ENCODE data around the gene SNX32. TPM values are rescaled to one million over a fixed set of nuclear protein-coding genes. Genes with fewer than 3 reads are reported as not detected.

SNX32 gene
- total and polyA plus RNA-seq, 2 of the 13 experiments (the other 11 are each of a cell fraction or from before 2014, with no cell fraction given), result 0.09 to 0.34 TPM

DNA sequence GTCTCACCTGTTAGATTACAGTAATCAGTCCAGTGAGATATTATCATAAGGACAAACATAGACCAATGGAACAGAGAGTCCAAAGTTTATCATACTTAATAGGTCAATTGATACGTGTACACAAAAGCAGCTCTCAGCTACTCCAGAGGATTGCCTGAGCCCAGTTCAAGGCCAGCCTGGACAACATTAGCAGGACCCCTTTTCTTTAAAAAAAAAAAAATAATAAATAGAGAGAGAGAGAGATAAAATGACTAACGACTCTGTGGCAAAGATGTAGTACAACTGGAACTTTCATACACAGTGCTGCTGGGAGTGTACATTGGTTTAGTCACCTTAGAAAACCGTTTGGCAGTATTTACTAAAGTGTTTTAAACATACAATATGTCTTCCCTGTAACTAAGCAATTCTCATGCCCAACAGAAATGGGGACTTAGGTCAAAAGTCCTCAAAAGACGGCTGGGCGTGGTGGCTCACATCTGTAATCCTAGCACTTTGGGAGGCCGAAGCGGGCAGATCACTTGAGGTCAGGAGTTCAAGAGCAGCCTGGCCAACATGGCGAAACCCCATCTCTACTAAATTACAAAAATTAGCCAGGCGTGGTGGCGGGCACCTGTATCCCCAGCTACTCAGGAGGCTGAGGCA lies 10.6 kb downstream of the SNX32 start (continued):
- TF ChIP-seq, protein P1, sequence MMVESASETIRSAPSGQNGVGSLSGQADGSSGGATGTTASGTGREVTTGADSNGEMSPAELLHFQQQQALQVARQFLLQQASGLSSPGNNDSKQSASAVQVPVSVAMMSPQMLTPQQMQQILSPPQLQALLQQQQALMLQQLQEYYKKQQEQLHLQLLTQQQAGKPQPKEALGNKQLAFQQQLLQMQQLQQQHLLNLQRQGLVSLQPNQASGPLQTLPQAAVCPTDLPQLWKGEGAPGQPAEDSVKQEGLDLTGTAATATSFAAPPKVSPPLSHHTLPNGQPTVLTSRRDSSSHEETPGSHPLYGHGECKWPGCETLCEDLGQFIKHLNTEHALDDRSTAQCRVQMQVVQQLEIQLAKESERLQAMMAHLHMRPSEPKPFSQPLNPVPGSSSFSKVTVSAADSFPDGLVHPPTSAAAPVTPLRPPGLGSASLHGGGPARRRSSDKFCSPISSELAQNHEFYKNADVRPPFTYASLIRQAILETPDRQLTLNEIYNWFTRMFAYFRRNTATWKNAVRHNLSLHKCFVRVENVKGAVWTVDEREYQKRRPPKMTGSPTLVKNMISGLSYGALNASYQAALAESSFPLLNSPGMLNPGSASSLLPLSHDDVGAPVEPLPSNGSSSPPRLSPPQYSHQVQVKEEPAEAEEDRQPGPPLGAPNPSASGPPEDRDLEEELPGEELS (CRISPR knock-in tag; IDR thresholded peaks at IDR 0.05), result peak; percentile 24; the same call in 1 of the 2 replicates
- 0 out of 2 replicates have a peak, but pooled peaks have one; percentile 47 for TF ChIP-seq PPARG (CRISPR knock-in tag; conservative IDR thresholded peaks at IDR 0.05)
- TF ChIP-seq, protein P2, sequence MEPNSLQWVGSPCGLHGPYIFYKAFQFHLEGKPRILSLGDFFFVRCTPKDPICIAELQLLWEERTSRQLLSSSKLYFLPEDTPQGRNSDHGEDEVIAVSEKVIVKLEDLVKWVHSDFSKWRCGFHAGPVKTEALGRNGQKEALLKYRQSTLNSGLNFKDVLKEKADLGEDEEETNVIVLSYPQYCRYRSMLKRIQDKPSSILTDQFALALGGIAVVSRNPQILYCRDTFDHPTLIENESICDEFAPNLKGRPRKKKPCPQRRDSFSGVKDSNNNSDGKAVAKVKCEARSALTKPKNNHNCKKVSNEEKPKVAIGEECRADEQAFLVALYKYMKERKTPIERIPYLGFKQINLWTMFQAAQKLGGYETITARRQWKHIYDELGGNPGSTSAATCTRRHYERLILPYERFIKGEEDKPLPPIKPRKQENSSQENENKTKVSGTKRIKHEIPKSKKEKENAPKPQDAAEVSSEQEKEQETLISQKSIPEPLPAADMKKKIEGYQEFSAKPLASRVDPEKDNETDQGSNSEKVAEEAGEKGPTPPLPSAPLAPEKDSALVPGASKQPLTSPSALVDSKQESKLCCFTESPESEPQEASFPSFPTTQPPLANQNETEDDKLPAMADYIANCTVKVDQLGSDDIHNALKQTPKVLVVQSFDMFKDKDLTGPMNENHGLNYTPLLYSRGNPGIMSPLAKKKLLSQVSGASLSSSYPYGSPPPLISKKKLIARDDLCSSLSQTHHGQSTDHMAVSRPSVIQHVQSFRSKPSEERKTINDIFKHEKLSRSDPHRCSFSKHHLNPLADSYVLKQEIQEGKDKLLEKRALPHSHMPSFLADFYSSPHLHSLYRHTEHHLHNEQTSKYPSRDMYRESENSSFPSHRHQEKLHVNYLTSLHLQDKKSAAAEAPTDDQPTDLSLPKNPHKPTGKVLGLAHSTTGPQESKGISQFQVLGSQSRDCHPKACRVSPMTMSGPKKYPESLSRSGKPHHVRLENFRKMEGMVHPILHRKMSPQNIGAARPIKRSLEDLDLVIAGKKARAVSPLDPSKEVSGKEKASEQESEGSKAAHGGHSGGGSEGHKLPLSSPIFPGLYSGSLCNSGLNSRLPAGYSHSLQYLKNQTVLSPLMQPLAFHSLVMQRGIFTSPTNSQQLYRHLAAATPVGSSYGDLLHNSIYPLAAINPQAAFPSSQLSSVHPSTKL (CRISPR knock-in tag; IDR thresholded peaks at IDR 0.05), result peak; percentile 46; the same call in 1 of the 2 replicates
- TF ChIP-seq FLYWCH1 (CRISPR knock-in tag; IDR thresholded peaks at IDR 0.05), result no peak
- TF ChIP-seq NCOR1 (IDR thresholded peaks at IDR 0.05; ENCODE audit: borderline replicate concordance, low read length), result peak; percentile 83
- no peak for TF ChIP-seq SOX13 (IDR thresholded peaks at IDR 0.05)
- TF ChIP-seq SOX13 (CRISPR knock-in tag; conservative IDR thresholded peaks at IDR 0.05 in 1 of 2, IDR thresholded peaks at IDR 0.05 in 1 of 2), result no peak
- TF ChIP-seq, protein P3, sequence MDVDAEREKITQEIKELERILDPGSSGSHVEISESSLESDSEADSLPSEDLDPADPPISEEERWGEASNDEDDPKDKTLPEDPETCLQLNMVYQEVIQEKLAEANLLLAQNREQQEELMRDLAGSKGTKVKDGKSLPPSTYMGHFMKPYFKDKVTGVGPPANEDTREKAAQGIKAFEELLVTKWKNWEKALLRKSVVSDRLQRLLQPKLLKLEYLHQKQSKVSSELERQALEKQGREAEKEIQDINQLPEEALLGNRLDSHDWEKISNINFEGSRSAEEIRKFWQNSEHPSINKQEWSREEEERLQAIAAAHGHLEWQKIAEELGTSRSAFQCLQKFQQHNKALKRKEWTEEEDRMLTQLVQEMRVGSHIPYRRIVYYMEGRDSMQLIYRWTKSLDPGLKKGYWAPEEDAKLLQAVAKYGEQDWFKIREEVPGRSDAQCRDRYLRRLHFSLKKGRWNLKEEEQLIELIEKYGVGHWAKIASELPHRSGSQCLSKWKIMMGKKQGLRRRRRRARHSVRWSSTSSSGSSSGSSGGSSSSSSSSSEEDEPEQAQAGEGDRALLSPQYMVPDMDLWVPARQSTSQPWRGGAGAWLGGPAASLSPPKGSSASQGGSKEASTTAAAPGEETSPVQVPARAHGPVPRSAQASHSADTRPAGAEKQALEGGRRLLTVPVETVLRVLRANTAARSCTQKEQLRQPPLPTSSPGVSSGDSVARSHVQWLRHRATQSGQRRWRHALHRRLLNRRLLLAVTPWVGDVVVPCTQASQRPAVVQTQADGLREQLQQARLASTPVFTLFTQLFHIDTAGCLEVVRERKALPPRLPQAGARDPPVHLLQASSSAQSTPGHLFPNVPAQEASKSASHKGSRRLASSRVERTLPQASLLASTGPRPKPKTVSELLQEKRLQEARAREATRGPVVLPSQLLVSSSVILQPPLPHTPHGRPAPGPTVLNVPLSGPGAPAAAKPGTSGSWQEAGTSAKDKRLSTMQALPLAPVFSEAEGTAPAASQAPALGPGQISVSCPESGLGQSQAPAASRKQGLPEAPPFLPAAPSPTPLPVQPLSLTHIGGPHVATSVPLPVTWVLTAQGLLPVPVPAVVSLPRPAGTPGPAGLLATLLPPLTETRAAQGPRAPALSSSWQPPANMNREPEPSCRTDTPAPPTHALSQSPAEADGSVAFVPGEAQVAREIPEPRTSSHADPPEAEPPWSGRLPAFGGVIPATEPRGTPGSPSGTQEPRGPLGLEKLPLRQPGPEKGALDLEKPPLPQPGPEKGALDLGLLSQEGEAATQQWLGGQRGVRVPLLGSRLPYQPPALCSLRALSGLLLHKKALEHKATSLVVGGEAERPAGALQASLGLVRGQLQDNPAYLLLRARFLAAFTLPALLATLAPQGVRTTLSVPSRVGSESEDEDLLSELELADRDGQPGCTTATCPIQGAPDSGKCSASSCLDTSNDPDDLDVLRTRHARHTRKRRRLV (CRISPR knock-in tag; IDR thresholded peaks at IDR 0.05), result no peak
- TF ChIP-seq, protein P4, sequence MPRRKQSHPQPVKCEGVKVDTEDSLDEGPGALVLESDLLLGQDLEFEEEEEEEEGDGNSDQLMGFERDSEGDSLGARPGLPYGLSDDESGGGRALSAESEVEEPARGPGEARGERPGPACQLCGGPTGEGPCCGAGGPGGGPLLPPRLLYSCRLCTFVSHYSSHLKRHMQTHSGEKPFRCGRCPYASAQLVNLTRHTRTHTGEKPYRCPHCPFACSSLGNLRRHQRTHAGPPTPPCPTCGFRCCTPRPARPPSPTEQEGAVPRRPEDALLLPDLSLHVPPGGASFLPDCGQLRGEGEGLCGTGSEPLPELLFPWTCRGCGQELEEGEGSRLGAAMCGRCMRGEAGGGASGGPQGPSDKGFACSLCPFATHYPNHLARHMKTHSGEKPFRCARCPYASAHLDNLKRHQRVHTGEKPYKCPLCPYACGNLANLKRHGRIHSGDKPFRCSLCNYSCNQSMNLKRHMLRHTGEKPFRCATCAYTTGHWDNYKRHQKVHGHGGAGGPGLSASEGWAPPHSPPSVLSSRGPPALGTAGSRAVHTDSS (CRISPR knock-in tag; conservative IDR thresholded peaks at IDR 0.05), result no peak
- TF ChIP-seq CREB1 (IDR thresholded peaks at IDR 0.05), result no peak
- TF ChIP-seq CREB1 (CRISPR knock-in tag; IDR thresholded peaks at IDR 0.05), result peak; percentile 51
- no peak for TF ChIP-seq ARID2 (CRISPR knock-in tag; IDR thresholded peaks at IDR 0.05; ENCODE audit: borderline replicate concordance)
- no peak for TF ChIP-seq PAWR (CRISPR knock-in tag; IDR thresholded peaks at IDR 0.05; ENCODE audit: borderline replicate concordance)
- no peak for TF ChIP-seq NAIF1 (CRISPR knock-in tag; IDR thresholded peaks at IDR 0.05; ENCODE audit: borderline replicate concordance)
- TF ChIP-seq MIXL1 (CRISPR knock-in tag; IDR thresholded peaks at IDR 0.05), result peak; percentile 74
- no peak for TF ChIP-seq ZNF839 (CRISPR knock-in tag; IDR thresholded peaks at IDR 0.05; ENCODE audit: borderline replicate concordance)
